NOMO-1 (cell line): ENCODE data around the gene ENDOU.

Experiments used
- DNase-seq, 2 experiments: peaks; one replicate each; lab custom pipeline; 2025; ENCODE audit not compliant: unreplicated experiment in 2 of 2; lab: John Stamatoyannopoulos, UW

ENDOU gene

GRCh38 chr12:47725091-47725772 is at the start of gene ENDOU:
Gene ENDOU, minus strand, starts transcription at chr12:47725490. Its CDS starts 77 bp downstream, at chr12:47725413.
- no peak for DNase-seq

DNA sequence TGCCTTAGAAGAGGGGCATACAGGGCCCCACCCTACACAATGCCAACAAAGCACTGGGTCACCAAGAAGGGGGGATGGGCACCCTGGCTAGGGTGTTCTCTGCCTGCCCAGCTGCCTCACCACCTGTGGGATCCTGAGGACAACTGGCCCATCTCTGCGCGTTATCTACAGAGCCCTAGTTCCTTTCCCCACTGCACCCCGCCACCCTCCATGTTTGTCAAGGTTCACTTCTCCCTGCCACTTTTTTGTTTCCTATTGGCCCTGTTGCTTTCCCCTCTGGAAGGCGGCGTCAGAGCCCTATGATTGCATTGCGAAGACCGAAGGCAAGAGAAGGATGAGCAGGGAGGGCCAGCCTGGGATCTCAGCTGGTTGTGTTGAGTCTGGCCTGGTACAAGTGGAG is 49.4 kb upstream of the ENDOU start:
- DNase-seq = no peak

DNA sequence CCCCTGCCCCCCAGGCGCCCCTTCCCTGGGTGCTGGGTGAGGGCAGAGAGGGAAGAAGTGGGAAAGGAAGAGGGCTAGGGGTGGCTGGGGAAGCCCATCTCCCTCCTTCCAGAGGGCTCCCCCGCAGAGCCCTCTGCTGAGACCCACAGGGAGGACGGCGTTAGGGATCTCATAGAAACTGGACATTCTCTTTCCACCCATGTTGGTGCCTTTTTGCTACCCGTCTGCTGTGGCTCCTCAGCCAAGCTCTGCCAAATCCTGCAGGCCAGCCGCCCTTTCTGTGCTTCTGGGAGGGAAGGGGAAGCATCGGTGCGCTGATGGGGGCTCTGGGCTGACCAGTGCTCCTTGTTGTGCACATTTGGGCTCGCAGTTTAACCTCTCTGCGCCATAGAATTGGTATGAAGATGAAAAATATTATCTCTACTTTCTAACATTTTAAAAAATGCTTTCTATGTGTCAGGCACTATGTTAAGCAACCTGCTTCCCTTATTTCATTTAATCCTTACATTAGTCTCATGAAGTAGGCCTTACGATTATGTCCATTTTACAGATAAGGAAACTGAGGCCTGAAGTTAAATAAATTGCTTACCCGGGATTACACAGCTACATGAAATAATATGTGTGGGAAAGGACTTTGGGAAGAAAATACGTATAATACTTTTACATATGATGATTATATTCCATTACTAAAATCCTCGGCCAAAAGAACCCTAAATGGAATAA is 48.7 kb upstream of the ENDOU start:
- peak in 1 of 2 experiments; percentile 18 for DNase-seq

- DNase-seq = peak; percentile 46 to 72
These were observed 48.0 kb upstream of the ENDOU start, which contains the start of gene SLC48A1 for GRCh38 chr12:47773062-47773857. Gene SLC48A1, plus strand, starts transcription at chr12:47773238. Its CDS starts 67 bp downstream, at chr12:47773305.

DNA sequence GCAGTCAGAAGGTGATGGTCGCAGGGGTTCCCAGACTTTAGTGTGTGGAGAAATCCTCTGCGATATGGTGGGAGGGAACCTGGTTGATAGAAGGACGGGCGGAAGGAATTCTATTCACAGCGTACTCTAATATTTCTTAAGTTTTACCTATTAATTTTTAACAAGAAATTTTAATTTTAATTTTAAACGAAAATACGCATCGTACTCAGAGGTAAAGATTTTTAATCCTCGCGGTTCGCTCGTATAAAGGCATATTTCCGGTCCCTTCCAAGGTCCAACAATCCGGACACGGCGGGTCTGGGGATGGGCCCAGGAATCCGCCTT is 47.4 kb upstream of the ENDOU start:
- no peak for DNase-seq

DNA sequence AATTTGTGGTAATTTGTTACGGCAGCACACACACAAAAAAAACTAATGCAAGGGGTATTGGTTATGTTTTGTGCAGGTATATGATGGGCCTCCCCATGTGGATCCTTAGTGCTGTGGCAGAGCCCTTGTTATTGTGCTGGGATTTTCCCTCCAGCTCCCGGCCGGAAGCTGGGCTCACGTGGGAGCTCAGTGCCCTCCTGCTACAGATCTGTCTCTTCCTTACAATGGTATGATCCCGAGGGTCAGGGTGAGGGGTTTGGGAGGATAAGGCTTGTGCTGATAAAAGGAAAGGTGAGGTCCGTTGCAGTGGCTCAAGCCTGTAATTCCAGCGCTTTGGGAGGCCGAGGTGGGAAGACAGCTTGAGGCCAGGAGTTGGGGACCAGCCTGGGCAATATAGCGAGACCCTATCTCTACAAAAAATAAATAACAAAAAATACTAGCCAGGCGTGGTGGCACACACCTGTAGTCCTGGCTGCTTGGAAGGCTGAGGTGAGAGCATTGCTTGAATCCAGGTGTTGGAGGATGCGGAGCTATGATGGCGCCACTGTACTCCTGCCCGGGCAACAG is 46.9 kb upstream of the ENDOU start:
- DNase-seq = no peak

DNA sequence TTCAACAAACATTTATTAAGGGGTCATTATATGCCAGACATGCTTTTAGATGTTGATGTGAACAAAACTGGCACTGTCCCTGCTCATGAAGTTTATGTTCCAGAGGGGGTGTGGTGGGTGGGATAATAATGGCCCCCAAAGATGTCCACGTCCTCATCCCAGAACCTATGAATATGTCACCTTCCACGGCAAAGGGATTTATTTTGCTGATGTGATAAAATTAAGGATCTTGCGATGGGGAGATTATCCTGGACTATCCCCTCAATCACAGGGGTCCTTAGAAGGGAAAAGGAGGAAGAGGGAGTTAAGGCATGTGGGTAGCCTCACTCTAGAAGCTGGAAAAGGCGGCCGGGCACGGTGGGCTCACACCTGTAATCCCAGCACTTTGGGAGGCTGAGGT is 46.0 kb upstream of the ENDOU start:
- DNase-seq = no peak

GRCh38 chr12:47770086-47770726 is 44.9 kb upstream of the ENDOU start:
- DNase-seq = peak; percentile 43 to 70

- no peak for DNase-seq
These were observed 44.2 kb upstream of the ENDOU start for GRCh38 chr12:47769234-47770085.

- no peak for DNase-seq
These were observed 43.1 kb upstream of the ENDOU start for GRCh38 chr12:47768323-47768811.

GRCh38 chr12:47767216-47767724 is 42.0 kb upstream of the ENDOU start:
- DNase-seq = peak in 1 of 2 experiments; percentile 33

- no peak for DNase-seq
These were observed 41.4 kb upstream of the ENDOU start for GRCh38 chr12:47766502-47767215.

GRCh38 chr12:47763481-47764346 is 38.4 kb upstream of the ENDOU start:
- peak in 1 of 2 experiments; percentile 18 for DNase-seq

GRCh38 chr12:47762850-47763465 is 37.7 kb upstream of the ENDOU start:
- DNase-seq = no peak

GRCh38 chr12:47758834-47759690 is 33.8 kb upstream of the ENDOU start, which contains the start of gene RAPGEF3:
Gene RAPGEF3, minus strand, starts transcription at chr12:47758880. Its CDS starts 324 bp downstream, at chr12:47758556.
- DNase-seq = peak; percentile 73 to 74

- DNase-seq = no peak
These were observed 33.2 kb upstream of the ENDOU start for GRCh38 chr12:47758584-47758833.
